CD14-positive monocyte (primary cell): ENCODE data around the gene CAST. TPM values are rescaled to one million over a fixed set of nuclear protein-coding genes. Genes with fewer than 3 reads are reported as not detected.
A peak's percentile ranks its signal among the peaks of the same experiment; 100 is the strongest.

Source experiments
- DNase-seq, 3 donors: peaks; one replicate each; pipeline ENCODE4 v3.0.0-alpha.2; 2011 to 2022
- H2AFZ ChIP-seq: 2 replicates; pipeline ENCODE4 v1.6.0; 2012; ENCODE audit warnings: mild to moderate bottlenecking, low read depth, low read length, inconsistent platforms; ENCODE audit not compliant: insufficient read depth, poor library complexity, severe bottlenecking
- H3K27ac ChIP-seq, 2 donors: 1 replicate in 1 of 2; 2 replicates in 1 of 2; pipeline ENCODE4 v1.5.1; 2012 to 2013; ENCODE audit warnings: low read length in 2 of 2, control low read depth in 1 of 2, inconsistent platforms in 1 of 2, low read depth in 1 of 2, mild to moderate bottlenecking in 1 of 2
- H3K27me3 ChIP-seq, 2 donors: one replicate each; pipeline versions ENCODE4 v1.6.0 to v1.6.1; 2011 to 2013; ENCODE audit warnings: low read length in 2 of 2; ENCODE audit not compliant: control insufficient read depth in 2 of 2, insufficient read depth in 2 of 2
- H3K36me3 ChIP-seq, 2 donors: replicated peaks in 1 of 2; 1 replicate in 1 of 2; 2 replicates in 1 of 2; pipeline versions ENCODE4 v1.5.1 to v1.6.1; 2012 to 2013; ENCODE audit warnings: low read length in 2 of 2, control low read depth in 1 of 2, inconsistent platforms in 1 of 2, mild to moderate bottlenecking in 1 of 2; ENCODE audit not compliant: insufficient read depth in 2 of 2, control insufficient read depth in 1 of 2
- H3K4me1 ChIP-seq, 2 donors: 1 replicate in 1 of 2; 2 replicates in 1 of 2; pipeline versions ENCODE4 v1.5.1 to v1.6.1; 2012 to 2013; ENCODE audit warnings: low read length in 2 of 2, control low read depth in 1 of 2, inconsistent platforms in 1 of 2, mild to moderate bottlenecking in 1 of 2, moderate library complexity in 1 of 2; ENCODE audit not compliant: insufficient read depth in 2 of 2, control insufficient read depth in 1 of 2
- H3K4me2 ChIP-seq: replicated peaks from 2 replicates; pipeline ENCODE3; 2012; ENCODE audit warnings: low read length, moderate library complexity, mild to moderate bottlenecking; ENCODE audit not compliant: poor library complexity, severe bottlenecking; ENCODE audit errors: extremely low read depth
- H3K4me3 ChIP-seq, 3 experiments: fragments of 200-600 bp in 1 of 3; sonication (generic) in 1 of 3; replicated peaks in 1 of 3; 1 replicate in 2 of 3; 2 replicates in 1 of 3; pipeline ENCODE4 v1.5.1; 2011 to 2013; ENCODE audit warnings: low read length in 3 of 3, mild to moderate bottlenecking in 3 of 3, control low read depth in 2 of 3, low read depth in 2 of 3, inconsistent platforms in 1 of 3, moderate library complexity in 1 of 3
- H3K79me2 ChIP-seq: 2 replicates; pipeline ENCODE4 v1.6.0; 2012; ENCODE audit warnings: mild to moderate bottlenecking, control low read depth, inconsistent platforms, low read length, moderate library complexity; ENCODE audit not compliant: insufficient read depth
- H3K9ac ChIP-seq: 2 replicates; pipeline ENCODE4 v1.6.0; 2017; ENCODE audit warnings: low read length, mild to moderate bottlenecking; ENCODE audit not compliant: insufficient read depth, poor library complexity, severe bottlenecking
- H3K9me3 ChIP-seq, 2 donors: replicated peaks in 1 of 2; 1 replicate in 1 of 2; 2 replicates in 1 of 2; pipeline versions ENCODE4 v1.5.1 to v1.6.1; 2012 to 2013; ENCODE audit warnings: low read length in 2 of 2, control low read depth in 1 of 2; ENCODE audit not compliant: control insufficient read depth in 1 of 2, insufficient read depth in 1 of 2
- H4K20me1 ChIP-seq: 2 replicates; pipeline ENCODE4 v1.6.0; 2012; ENCODE audit warnings: mild to moderate bottlenecking, low read length, control low read depth, moderate library complexity; ENCODE audit not compliant: insufficient read depth
- H3K27ac Mint-ChIP-seq, 7 donors: one replicate each; pipeline ENCODE4 v1.8.0; 2020; ENCODE audit warnings: mild to moderate bottlenecking in 7 of 7, mixed read lengths in 7 of 7, moderate library complexity in 6 of 7, inconsistent platforms in 2 of 7
- H3K27me3 Mint-ChIP-seq, 3 donors: one replicate each; pipeline ENCODE4 v1.8.0; 2021 to 2022; ENCODE audit warnings: low read depth in 3 of 3, mild to moderate bottlenecking in 3 of 3, mixed read lengths in 3 of 3, moderate library complexity in 3 of 3, inconsistent platforms in 1 of 3
- H3K36me3 Mint-ChIP-seq, 2 donors: one replicate each; pipeline ENCODE4 v1.8.0; 2020; ENCODE audit warnings: mixed read lengths in 2 of 2, inconsistent platforms in 1 of 2, mild to moderate bottlenecking in 1 of 2
- H3K4me1 Mint-ChIP-seq: one replicate; pipeline ENCODE4 v1.8.0; 2020; ENCODE audit warnings: mild to moderate bottlenecking, mixed read lengths
- H3K4me3 Mint-ChIP-seq, 2 donors: one replicate each; pipeline ENCODE4 v1.8.0; 2020; ENCODE audit warnings: mild to moderate bottlenecking in 2 of 2, mixed read lengths in 2 of 2, moderate library complexity in 1 of 2
- H3K9me3 Mint-ChIP-seq, 7 donors: one replicate each; pipeline ENCODE4 v1.8.0; 2020 to 2022; ENCODE audit warnings: mixed read lengths in 7 of 7, mild to moderate bottlenecking in 6 of 7, moderate library complexity in 6 of 7, inconsistent platforms in 2 of 7
- WGBS: methylation state at CpG from one replicate; pipeline ENCODE4 v1.1.5; 2013; ENCODE audit warnings: missing lambda C conversion rate; ENCODE audit not compliant: insufficient coverage; 5-methylcytosine and 5-hydroxymethylcytosine counted together
- intact Hi-C, 2 donors: fragments of 100-400 bp; cut with micrococcal nuclease; formaldehyde crosslinking; loops; one replicate each; pipeline versions ENCODE4 v1.15.0 to v1.15.1; 2023
- polyA plus RNA-seq, 3 donors: library from polyadenylated mRNA; depleted of rRNA in 1 of 3; unstranded in 2 of 3; stranded (reverse) in 1 of 3; fragments of 300-500 nt in 2 of 3; fragments of >200 nt in 1 of 3; fragmentation: Illumina TruSeq in 2 of 3; gene quantifications; 1 replicate in 2 of 3; 2 replicates in 1 of 3; pipeline ENCODE4 v1.2.3, GENCODE V29; 2012 to 2021
- TF ChIP-seq, protein P1 (sequence below): fragments of 200-600 bp; IDR thresholded peaks from one replicate; pipeline ENCODE4 v1.8.0; 2022; ENCODE audit warnings: antibody characterized with exemption, mild to moderate bottlenecking

CAST gene
- polyA plus RNA-seq, 3 donors, result 49.6 to 125 (median 76.8) TPM

DNA sequence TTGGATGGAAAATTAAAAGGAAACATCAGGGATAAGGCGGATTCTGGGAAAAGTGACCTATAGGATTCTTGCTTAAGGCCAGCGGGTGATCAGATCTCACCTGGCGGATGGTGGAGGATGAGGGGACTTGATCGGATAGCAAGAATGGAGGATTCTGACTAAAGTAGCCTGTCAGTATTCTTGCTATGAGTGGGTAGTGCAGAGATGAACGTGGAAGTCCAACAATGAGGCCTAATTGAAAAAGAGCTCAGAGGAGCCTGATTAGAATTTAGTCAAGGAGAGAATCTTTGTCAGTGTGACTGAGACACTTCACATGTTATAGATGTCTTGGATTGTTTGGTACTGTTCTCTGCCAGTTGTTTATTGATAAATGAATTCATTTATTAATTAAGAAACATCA, 24.9 kb downstream of the CAST start:
- Histone ChIP-seq H3K27me3 (no peaks in the 10 kb centered on the region), H3K9me3 (no peaks in the 10 kb centered on the region), H2AFZ (no peak overlapping the region), H3K27ac (peak overlapping the region in 1 of 2 donors; percentile 53), H4K20me1 (peaks cover 100% of the 10 kb centered on the region), H3K4me1 (peaks cover 0 to 8% of the 10 kb centered on the region in 2 donors), H3K4me3 (no peak overlapping the region), H3K9ac (no peak overlapping the region), H3K36me3 (peaks cover 28 to 62% of the 10 kb centered on the region in 2 donors), H3K79me2 (peaks cover 97% of the 10 kb centered on the region), H3K4me2 (no peak overlapping the region)
- TF ChIP-seq, protein P1, sequence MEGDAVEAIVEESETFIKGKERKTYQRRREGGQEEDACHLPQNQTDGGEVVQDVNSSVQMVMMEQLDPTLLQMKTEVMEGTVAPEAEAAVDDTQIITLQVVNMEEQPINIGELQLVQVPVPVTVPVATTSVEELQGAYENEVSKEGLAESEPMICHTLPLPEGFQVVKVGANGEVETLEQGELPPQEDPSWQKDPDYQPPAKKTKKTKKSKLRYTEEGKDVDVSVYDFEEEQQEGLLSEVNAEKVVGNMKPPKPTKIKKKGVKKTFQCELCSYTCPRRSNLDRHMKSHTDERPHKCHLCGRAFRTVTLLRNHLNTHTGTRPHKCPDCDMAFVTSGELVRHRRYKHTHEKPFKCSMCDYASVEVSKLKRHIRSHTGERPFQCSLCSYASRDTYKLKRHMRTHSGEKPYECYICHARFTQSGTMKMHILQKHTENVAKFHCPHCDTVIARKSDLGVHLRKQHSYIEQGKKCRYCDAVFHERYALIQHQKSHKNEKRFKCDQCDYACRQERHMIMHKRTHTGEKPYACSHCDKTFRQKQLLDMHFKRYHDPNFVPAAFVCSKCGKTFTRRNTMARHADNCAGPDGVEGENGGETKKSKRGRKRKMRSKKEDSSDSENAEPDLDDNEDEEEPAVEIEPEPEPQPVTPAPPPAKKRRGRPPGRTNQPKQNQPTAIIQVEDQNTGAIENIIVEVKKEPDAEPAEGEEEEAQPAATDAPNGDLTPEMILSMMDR, result no peak
- H3K9me3 Mint-ChIP-seq, result no peaks in the 10 kb centered on the region
- DNase-seq, result no peak
- 96% methylated on average over 5 of the region's 5 CpGs for WGBS
- H3K4me1 Mint-ChIP-seq, result peaks cover 34% of the 10 kb centered on the region
- no peaks in the 10 kb centered on the region for H3K27me3 Mint-ChIP-seq
- peaks cover 29 to 35% of the 10 kb centered on the region in 2 donors for H3K36me3 Mint-ChIP-seq
- peak overlapping the region in 5 of 7 donors; percentile 55 to 81 (median 72) for H3K27ac Mint-ChIP-seq
- intact Hi-C loops, result no loop called here
- H3K4me3 Mint-ChIP-seq, result no peak overlapping the region

DNA sequence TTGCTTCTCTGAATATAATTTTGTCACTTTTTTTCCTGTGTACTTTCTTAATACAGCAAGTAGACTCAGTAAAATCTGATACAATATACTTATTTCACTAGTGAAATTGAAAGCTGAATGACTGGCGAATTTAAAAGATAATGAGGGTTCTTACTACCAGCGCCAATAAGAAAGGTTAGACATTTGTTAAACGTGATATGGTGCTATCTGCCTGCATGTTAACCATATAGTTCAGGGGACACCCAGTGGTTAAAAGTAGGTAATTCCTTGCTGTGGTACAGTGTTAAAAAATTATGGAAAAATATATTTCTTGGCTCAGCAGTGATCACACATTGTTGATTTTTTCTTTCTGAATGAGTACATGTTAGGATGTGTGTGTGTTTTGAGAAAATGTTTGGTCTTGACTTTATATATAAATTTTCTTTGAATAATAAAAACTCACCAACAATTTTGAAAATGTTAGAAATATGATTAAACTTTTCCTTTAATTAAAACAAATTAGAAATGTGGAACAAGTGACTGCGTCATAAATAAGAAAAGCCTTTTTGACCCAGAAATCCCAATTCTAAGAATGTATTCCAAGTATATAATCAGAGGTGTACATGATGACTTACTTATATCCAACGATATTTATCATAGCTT, 25.8 kb downstream of the CAST start:
- WGBS, result 30% methylated on average over 2 of the region's 5 CpGs
- Histone ChIP-seq H2AFZ (no peak overlapping the region), H3K4me1 (peaks cover 0 to 4% of the 10 kb centered on the region in 2 donors), H3K9me3 (no peaks in the 10 kb centered on the region), H3K9ac (no peak overlapping the region), H4K20me1 (peaks cover 100% of the 10 kb centered on the region), H3K36me3 (peaks cover 22 to 62% of the 10 kb centered on the region in 2 donors), H3K27me3 (no peaks in the 10 kb centered on the region), H3K4me3 (no peak overlapping the region), H3K4me2 (peak overlapping the region; percentile 24), H3K79me2 (peaks cover 97% of the 10 kb centered on the region), H3K27ac (peak overlapping the region in 1 of 2 donors; percentile 53)
- peak; percentile 18 to 45 (median 38) for DNase-seq
- no peak overlapping the region for H3K4me3 Mint-ChIP-seq
- no peaks in the 10 kb centered on the region for H3K27me3 Mint-ChIP-seq
- H3K36me3 Mint-ChIP-seq, result peaks cover 29 to 35% of the 10 kb centered on the region in 2 donors
- no peaks in the 10 kb centered on the region for H3K9me3 Mint-ChIP-seq
- peaks cover 32% of the 10 kb centered on the region for H3K4me1 Mint-ChIP-seq
- H3K27ac Mint-ChIP-seq, result peak overlapping the region in 1 of 7 donors; percentile 48
- intact Hi-C loops, result no loop called here
- TF ChIP-seq, protein P1, result peak; percentile 69
